Muscle layer of colon (tissue), 2 donors: ENCODE data around the gene SDCCAG8.

Experiments used
- H3K27ac ChIP-seq: one replicate; pipeline ENCODE4 v1.7.0; 2013; ENCODE audit warnings: low read depth, mild to moderate bottlenecking, low read length, moderate library complexity
- H3K27me3 ChIP-seq, 2 donors: one replicate each; pipeline ENCODE4 v1.7.0; 2013; ENCODE audit warnings: low read length in 2 of 2, mild to moderate bottlenecking in 2 of 2; ENCODE audit not compliant: insufficient read depth in 2 of 2, control insufficient read depth in 1 of 2
- H3K36me3 ChIP-seq: one replicate; pipeline ENCODE4 v1.7.0; 2013; ENCODE audit warnings: mild to moderate bottlenecking, low read length; ENCODE audit not compliant: insufficient read depth
- H3K4me1 ChIP-seq: one replicate; pipeline ENCODE4 v1.7.0; 2013; ENCODE audit warnings: mild to moderate bottlenecking, low read length; ENCODE audit not compliant: insufficient read depth
- H3K4me3 ChIP-seq, 2 donors: one replicate each; pipeline ENCODE4 v1.7.0; 2013; ENCODE audit warnings: low read length in 2 of 2, low read depth in 1 of 2, mild to moderate bottlenecking in 1 of 2, moderate library complexity in 1 of 2
- H3K9ac ChIP-seq: one replicate; pipeline ENCODE4 v1.7.0; 2013; ENCODE audit warnings: low read length
- H3K9me3 ChIP-seq: one replicate; pipeline ENCODE4 v1.7.0; 2013; ENCODE audit warnings: mild to moderate bottlenecking, low read length
- donor health status: abdominal sarcoma.
- donor health status: Adenocarcinoma of cecum.

Gene SDCCAG8

DNA sequence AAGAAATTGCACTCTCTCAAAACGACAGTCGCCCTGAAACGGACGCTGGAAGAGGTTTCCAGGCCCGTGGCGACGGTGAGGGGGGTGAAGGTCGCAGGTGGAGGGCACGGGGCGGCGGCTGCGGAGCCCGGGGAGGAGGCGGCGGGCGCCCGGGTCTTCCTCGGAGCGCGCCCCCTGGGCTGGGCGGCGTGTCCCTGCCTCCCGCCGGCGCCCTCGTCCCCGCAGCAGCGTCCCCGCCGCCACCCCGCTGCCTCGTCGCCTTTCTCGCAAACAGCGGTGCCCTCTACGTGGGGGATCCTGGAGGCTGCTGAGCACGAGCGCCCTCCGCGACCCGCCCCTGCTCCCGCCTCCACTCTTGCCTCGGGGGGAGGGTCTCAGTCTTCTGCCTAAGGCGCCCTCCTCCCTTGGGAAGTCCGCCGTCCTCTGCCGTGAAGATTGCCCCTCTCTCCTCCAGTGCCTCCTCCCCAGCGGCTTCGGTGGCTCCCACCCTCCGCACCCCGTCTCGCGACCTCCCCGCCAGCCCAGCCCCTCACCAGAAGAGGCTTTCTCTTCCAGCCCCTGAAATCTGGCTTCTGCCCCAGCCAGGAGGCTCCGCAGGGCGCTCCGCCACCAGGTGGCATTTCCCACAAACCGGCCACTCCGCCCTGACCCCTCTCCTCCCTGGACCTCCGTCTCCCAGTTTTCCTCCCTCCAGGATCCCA is 227.4 kb downstream of the SDCCAG8 start:
- peak overlapping the region; percentile 48 to 59 for H3K4me3 ChIP-seq
- no peak overlapping the region for H3K9ac ChIP-seq
- no peaks in the 10 kb centered on the region for H3K36me3 ChIP-seq
- H3K27me3 ChIP-seq: no peaks in the 10 kb centered on the region
- peaks cover 9% of the 10 kb centered on the region for H3K4me1 ChIP-seq
- H3K27ac ChIP-seq: no peak overlapping the region
- no peaks in the 10 kb centered on the region for H3K9me3 ChIP-seq

DNA sequence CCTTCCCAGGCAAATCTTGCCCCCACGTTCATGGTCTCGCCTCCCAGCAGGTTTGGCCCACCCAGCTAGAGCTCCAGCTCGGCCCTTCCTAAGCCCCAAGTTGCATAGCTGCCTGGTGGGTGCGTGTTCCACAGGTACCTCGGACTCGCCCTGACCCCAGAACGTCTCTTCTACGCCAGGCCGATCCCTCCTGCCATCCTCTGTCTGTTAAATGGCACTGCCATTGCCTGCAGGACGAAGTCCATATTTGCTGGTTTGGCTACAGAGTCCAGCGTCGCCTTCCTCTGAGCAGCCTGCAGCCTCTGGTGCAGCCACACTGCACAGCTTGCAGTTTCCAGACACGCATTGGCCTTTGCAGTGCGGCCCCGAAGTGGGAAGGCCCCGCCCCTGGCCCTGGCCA is 228.1 kb downstream of the SDCCAG8 start:
- Histone ChIP-seq H3K9ac (no peak overlapping the region), H3K9me3 (no peaks in the 10 kb centered on the region), H3K4me1 (peaks cover 9% of the 10 kb centered on the region), H3K4me3 (no peak overlapping the region), H3K27me3 (no peaks in the 10 kb centered on the region), H3K27ac (no peak overlapping the region), H3K36me3 (no peaks in the 10 kb centered on the region)

GRCh38 chr1:243487036-243487648 is 231.3 kb downstream of the SDCCAG8 start:
- Histone ChIP-seq H3K27me3 (no peaks in the 10 kb centered on the region), H3K4me3 (no peak overlapping the region), H3K36me3 (no peaks in the 10 kb centered on the region), H3K9ac (no peak overlapping the region), H3K27ac (no peak overlapping the region), H3K4me1 (peaks cover 18% of the 10 kb centered on the region), H3K9me3 (no peaks in the 10 kb centered on the region)

DNA sequence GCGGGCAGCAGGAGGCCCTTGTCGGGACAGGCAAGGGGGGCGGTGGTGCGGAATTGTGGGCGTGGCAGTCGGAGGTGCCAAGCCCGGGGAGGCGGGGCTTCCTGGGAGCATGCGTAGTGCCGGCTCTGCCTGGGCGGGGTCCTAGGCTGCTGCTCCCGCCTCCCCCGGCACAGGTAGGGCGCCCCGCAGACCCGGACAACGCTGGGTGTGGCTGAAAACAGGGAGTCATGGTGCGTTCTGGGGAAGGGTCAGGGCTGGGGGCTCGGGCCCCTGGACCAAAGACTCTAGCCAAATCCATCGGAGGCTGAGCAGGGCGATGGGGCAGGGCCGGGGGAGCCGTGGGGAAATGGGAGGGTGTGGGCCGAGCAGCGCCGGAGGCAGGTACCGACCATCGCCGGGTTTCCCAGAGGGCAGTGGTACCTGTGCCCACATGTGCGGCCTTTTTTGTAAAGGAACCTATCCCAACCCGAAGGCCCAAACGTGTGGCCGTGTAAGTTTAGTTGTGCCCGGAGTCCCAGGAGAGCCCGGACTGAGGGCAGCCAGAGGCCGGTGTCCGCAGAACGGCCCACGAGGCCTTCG is 231.9 kb downstream of the SDCCAG8 start:
- Histone ChIP-seq H3K27ac (no peak overlapping the region), H3K4me3 (no peak overlapping the region), H3K27me3 (no peaks in the 10 kb centered on the region), H3K9me3 (no peaks in the 10 kb centered on the region), H3K36me3 (no peaks in the 10 kb centered on the region), H3K9ac (no peak overlapping the region), H3K4me1 (peaks cover 12% of the 10 kb centered on the region)

DNA sequence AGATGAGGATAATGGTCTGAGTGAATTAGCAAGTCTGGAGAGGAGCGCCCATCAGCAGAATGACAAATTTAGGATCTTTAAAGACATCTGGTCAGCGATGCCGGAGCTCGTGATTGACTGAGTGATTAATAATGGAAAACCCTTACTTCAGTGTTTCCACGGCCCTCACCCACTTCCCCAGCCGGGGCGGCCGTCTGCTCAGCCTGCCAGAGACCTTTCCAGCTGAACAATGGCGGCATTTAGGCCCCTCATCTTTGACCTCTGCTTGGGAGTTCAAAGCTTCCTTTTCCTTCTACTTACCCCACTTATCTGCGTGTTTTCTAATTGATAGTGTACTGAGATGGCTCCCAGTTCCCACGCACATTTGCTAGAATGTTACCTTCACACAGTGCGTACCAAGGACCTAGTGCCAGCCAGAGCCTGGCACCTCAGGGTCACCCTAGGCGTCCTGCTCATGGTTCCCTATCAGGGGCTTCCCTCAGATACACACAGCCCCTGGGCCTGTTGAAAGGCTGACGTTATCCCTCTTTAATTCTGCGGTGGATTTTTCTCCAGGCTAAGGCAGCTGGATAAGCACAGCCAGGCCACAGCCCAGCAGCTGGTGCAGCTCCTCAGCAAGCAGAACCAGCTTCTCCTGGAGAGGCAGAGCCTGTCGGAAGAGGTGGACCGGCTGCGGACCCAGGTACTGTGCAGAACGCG is 232.8 kb downstream of the SDCCAG8 start:
- H3K4me1 ChIP-seq: peaks cover 11% of the 10 kb centered on the region
- H3K27ac ChIP-seq: no peak overlapping the region
- no peak overlapping the region for H3K9ac ChIP-seq
- H3K9me3 ChIP-seq: no peaks in the 10 kb centered on the region
- H3K4me3 ChIP-seq: no peak overlapping the region
- no peaks in the 10 kb centered on the region for H3K36me3 ChIP-seq
- no peaks in the 10 kb centered on the region for H3K27me3 ChIP-seq

DNA sequence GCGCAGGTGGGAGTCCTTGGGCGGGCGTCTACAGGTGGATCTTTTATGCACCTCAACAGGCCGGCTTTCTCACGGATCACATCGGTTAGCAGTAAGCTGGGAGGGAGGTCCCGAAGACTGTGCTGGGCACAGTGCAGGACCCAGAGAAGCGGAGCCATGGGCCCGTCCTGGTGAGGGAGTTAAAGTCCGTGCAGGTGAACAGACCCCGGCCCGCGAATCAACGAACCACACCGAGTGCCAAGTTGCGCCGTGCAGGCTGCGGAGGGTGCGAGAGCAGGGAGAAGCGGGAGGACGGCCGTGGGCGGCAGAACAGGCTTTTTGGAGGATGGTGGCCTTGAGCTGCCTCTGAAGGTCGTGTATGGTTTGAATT is 233.3 kb downstream of the SDCCAG8 start:
- no peak overlapping the region for H3K27ac ChIP-seq
- H3K4me1 ChIP-seq: peaks cover 11% of the 10 kb centered on the region
- H3K27me3 ChIP-seq: no peaks in the 10 kb centered on the region
- no peak overlapping the region for H3K4me3 ChIP-seq
- H3K36me3 ChIP-seq: no peaks in the 10 kb centered on the region
- no peak overlapping the region for H3K9ac ChIP-seq
- no peaks in the 10 kb centered on the region for H3K9me3 ChIP-seq

- Histone ChIP-seq H3K9me3 (no peaks in the 10 kb centered on the region), H3K9ac (no peak overlapping the region)
Measured at GRCh38 chr1:243489681-243490546, 234.1 kb downstream of the SDCCAG8 start.

GRCh38 chr1:243490748-243491686 is 235.2 kb downstream of the SDCCAG8 start:
- Histone ChIP-seq H3K27me3 (no peaks in the 10 kb centered on the region), H3K4me1 (peaks cover 20% of the 10 kb centered on the region), H3K9me3 (no peaks in the 10 kb centered on the region), H3K4me3 (no peak overlapping the region), H3K27ac (no peak overlapping the region), H3K36me3 (no peaks in the 10 kb centered on the region), H3K9ac (no peak overlapping the region)

More at GRCh38 chr1:243489681-243490546, 234.1 kb downstream of the SDCCAG8 start:
- Histone ChIP-seq H3K4me3 (no peak overlapping the region), H3K4me1 (peaks cover 11% of the 10 kb centered on the region), H3K27ac (no peak overlapping the region), H3K27me3 (no peaks in the 10 kb centered on the region), H3K36me3 (no peaks in the 10 kb centered on the region)

DNA sequence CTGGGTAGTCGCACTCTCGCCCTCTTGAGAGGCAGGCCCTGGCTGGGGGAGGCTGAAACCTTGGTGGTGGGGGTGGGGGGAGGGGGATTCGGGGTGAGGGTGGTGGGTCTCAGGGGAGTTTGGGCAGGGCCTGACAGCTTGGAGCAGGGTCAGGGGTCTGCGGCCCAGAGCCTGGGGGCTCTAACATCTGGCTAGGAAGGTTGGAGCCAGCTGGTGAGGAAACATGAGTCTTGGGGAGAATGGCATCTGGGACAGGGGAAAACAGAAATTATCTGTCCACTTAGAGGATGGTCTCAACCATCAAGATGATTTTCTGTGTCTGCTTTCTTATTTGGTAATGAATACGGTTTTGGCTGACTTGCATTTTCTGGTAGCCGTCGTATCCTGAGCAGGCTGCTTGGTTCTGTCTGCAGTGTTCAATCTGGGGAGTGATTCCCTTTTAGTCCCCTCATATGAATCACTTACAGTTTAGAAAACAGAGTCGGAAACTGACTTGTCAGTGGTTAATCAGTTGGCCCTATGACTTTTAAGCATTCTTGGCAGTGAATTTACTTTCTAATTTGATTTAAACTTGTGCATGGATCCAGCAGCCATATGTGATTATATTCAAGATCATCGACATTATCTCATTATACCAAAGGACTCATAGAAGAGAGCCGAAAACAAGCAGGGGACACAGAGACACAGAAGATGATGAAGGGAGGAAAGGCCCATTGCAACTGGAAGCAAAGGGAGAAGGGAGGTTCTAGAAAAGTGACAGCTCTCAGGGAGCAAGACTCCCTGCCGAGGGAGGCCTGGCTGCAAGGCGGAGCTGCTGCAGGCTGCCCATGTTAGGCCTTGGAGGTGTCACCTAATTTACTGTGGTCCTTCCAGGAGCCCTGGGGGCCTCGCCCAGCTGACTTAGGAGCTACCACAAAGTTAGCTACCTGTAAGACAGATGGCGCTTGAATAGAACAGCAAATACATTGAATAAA is 237.6 kb downstream of the SDCCAG8 start:
- peaks cover 25% of the 10 kb centered on the region for H3K4me1 ChIP-seq
- no peak overlapping the region for H3K9ac ChIP-seq
- H3K4me3 ChIP-seq: no peak overlapping the region
- H3K36me3 ChIP-seq: no peaks in the 10 kb centered on the region
- no peak overlapping the region for H3K27ac ChIP-seq
- no peaks in the 10 kb centered on the region for H3K27me3 ChIP-seq
- no peaks in the 10 kb centered on the region for H3K9me3 ChIP-seq
